Lower lobe of right lung (tissue), 2 donors: ENCODE data around the gene DCAF6. TPM values are rescaled to one million over a fixed set of nuclear protein-coding genes. Genes with fewer than 3 reads are reported as not detected.

ENCODE experiments used
- ATAC-seq, 2 donors: fragments of 200-7000 bp; cut with Tn5 transposase; one replicate each; pipeline ENCODE4 v1.9.1; 2020 to 2022; ENCODE audit warnings: mild to moderate bottlenecking in 2 of 2, moderate library complexity in 2 of 2
- DNase-seq: peaks from one replicate; pipeline ENCODE4 v3.0.0-alpha.2; 2020
- H3K27ac ChIP-seq: fragments of 200-600 bp; one replicate; pipeline ENCODE4 v1.8.0; 2022
- H3K27me3 ChIP-seq: fragments of 200-600 bp; one replicate; pipeline ENCODE4 v1.8.0; 2022; ENCODE audit warnings: low read depth
- H3K36me3 ChIP-seq: fragments of 200-600 bp; one replicate; pipeline ENCODE4 v1.8.0; 2022; ENCODE audit warnings: mild to moderate bottlenecking
- H3K4me1 ChIP-seq: fragments of 200-600 bp; one replicate; pipeline ENCODE4 v1.8.0; 2022
- H3K4me3 ChIP-seq: fragments of 200-600 bp; one replicate; pipeline ENCODE4 v1.8.0; 2022; ENCODE audit warnings: mild to moderate bottlenecking
- H3K9me3 ChIP-seq: fragments of 200-600 bp; one replicate; pipeline ENCODE4 v1.8.0; 2022
- intact Hi-C: fragments of 100-400 bp; cut with DNase I; formaldehyde crosslinking; loops from one replicate; pipeline ENCODE4 v1.11.0; 2022
- total RNA-seq: library from RNA; stranded (reverse); fragmentation: NEBNext Ultra II Directional; extraction: Animal tissue kit (Norgen Biotek cat#: 25700); gene quantifications from one replicate; pipeline ENCODE4 v1.2.1, GENCODE V29; 2021
- TF ChIP-seq, protein P1 (sequence below): fragments of 200-600 bp; IDR thresholded peaks from one replicate; pipeline ENCODE4 v1.8.0; 2022; ENCODE audit warnings: antibody characterized with exemption, mild to moderate bottlenecking
- donor health status: DM: no; HTN: yes; CAD: no; lungs with severe emphysema.

The DCAF6 gene
- total RNA-seq, 1 donor from 2014 or later = 50.6 TPM

DNA sequence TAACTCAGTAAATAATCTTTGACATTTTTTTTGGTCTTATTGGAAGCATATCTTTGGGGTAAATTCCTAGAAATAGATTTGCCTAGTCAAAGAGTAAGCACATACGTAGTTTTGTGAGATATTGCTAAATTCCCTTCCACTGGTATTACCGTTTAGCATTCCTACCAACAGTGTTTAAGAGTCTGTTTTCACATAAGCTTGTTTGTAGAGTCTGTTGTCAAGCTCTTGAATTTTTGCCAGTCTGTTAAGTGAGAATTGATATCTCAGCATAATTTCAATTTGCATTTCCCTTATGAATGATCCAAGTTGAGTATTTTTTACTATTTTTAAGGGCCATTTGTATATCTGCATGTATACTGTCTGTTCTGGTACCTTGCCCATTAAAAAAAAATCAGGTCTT is 37.3 kb downstream of the DCAF6 start:
- ATAC-seq (peak in 1 of 2 donors; percentile 44), DNase-seq (no peak)
- no peak overlapping the region for H3K4me3 ChIP-seq
- intact Hi-C loops = no loop called here
- TF ChIP-seq, protein P1, sequence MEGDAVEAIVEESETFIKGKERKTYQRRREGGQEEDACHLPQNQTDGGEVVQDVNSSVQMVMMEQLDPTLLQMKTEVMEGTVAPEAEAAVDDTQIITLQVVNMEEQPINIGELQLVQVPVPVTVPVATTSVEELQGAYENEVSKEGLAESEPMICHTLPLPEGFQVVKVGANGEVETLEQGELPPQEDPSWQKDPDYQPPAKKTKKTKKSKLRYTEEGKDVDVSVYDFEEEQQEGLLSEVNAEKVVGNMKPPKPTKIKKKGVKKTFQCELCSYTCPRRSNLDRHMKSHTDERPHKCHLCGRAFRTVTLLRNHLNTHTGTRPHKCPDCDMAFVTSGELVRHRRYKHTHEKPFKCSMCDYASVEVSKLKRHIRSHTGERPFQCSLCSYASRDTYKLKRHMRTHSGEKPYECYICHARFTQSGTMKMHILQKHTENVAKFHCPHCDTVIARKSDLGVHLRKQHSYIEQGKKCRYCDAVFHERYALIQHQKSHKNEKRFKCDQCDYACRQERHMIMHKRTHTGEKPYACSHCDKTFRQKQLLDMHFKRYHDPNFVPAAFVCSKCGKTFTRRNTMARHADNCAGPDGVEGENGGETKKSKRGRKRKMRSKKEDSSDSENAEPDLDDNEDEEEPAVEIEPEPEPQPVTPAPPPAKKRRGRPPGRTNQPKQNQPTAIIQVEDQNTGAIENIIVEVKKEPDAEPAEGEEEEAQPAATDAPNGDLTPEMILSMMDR = no peak
- H3K4me1 ChIP-seq = no peaks in the 10 kb centered on the region
- no peaks in the 10 kb centered on the region for H3K27me3 ChIP-seq
- H3K36me3 ChIP-seq = peaks cover 15% of the 10 kb centered on the region
- H3K9me3 ChIP-seq = no peaks in the 10 kb centered on the region
- no peak overlapping the region for H3K27ac ChIP-seq

DNA sequence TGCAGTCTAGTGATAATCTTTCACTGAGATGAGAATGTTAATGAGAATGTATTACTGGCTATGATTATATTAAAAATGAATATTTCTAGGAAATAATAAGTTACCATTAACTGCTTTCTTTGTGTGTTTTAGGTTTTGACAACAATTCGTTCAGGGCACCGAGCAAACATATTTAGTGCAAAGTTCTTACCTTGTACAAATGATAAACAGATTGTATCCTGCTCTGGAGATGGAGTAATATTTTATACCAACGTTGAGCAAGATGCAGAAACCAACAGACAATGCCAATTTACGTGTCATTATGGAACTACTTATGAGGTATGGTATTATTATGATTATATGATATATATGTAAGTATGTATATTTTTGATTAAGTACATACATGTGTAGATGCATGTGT is 38.2 kb downstream of the DCAF6 start:
- intact Hi-C loops = no loop called here
- DNase-seq = no peak
- H3K27ac ChIP-seq = no peak overlapping the region
- H3K27me3 ChIP-seq = no peaks in the 10 kb centered on the region
- H3K36me3 ChIP-seq = peaks cover 15% of the 10 kb centered on the region
- no peak overlapping the region for H3K4me3 ChIP-seq
- ATAC-seq = no peak
- no peaks in the 10 kb centered on the region for H3K4me1 ChIP-seq
- no peaks in the 10 kb centered on the region for H3K9me3 ChIP-seq
- TF ChIP-seq, protein P1 = no peak

DNA sequence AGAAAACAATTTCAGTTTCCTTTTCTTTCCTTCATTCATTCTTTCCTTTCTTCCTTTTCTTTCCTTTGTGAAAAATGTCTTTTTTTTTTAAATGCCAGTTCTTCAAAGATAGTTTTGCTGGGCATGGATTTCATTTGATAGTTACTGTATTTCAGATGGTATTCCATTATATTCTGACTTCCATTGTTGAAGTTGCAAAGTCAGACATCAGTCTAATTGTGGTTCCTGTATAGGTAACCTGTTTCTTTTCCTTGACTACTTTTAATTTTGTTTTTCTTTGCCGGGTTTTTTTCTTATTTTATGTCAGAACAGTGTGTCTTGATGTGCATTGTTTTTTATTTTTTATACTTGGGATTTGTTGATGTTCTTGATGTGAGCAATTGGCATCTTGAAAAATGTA is 40.8 kb downstream of the DCAF6 start:
- Histone ChIP-seq H3K4me1 (no peaks in the 10 kb centered on the region), H3K27ac (no peak overlapping the region), H3K9me3 (no peaks in the 10 kb centered on the region), H3K27me3 (no peaks in the 10 kb centered on the region), H3K36me3 (peaks cover 15% of the 10 kb centered on the region), H3K4me3 (no peak overlapping the region)
- TF ChIP-seq, protein P1 = no peak
- ATAC-seq (no peak), DNase-seq (no peak)
- intact Hi-C loops = no loop called here

DNA sequence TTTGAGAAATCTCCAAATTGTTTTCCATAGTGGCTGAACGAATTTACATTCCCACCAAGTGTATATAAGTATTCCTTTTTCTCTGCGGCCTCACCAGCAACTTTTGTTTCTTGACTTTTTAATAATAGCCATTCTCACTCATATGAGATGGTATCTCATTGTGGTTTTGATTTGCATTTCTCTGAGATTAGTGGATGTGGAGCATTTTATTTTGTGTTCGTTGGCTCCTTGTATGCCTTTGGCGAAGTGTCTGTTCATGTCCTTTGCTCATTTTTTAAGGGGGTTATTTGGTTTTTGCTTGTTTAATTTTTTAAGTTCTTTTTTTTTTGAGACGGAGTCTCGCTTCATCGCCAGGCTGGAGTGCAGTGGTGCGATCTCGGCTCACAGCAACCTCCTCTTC is 45.5 kb downstream of the DCAF6 start:
- no peaks in the 10 kb centered on the region for H3K36me3 ChIP-seq
- DNase-seq = no peak
- intact Hi-C loops = no loop called here
- TF ChIP-seq, protein P1 = no peak
- no peak for ATAC-seq
- H3K27ac ChIP-seq = no peak overlapping the region
- H3K9me3 ChIP-seq = no peaks in the 10 kb centered on the region
- peaks cover 5% of the 10 kb centered on the region for H3K4me1 ChIP-seq
- no peaks in the 10 kb centered on the region for H3K27me3 ChIP-seq
- no peak overlapping the region for H3K4me3 ChIP-seq

DNA sequence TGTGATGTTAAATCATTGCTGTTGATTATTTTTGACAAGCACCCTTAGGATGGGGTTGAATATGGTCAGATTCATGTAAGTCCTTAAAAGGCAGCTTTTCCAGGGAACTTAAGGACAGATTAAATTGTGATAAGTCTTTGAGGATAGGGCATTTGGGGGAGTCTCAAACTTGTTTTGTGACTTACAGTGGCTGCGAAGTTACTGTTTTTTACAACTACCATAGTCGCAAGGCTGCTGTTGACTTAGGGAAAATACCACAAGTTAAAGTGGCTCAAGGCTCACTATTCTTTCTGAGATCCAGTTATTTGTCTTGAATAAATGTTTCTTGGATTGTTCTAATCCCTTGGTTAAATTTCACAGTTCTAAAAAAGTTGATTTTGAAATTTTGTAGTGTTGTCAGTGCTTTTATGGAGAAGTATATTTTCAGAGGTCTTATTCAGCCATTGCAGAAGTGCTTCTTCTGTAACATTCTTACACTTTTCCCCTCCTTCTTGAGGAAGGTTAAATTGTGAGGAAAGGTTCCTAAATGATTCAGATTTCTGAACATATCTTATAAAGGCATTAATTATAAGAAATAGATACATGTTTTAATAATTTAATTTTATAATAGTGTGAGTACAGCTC is 47.4 kb downstream of the DCAF6 start:
- ATAC-seq (no peak), DNase-seq (no peak)
- Histone ChIP-seq H3K4me1 (peaks cover 5% of the 10 kb centered on the region), H3K36me3 (peaks cover 5% of the 10 kb centered on the region), H3K27ac (no peak overlapping the region), H3K9me3 (no peaks in the 10 kb centered on the region), H3K27me3 (no peaks in the 10 kb centered on the region), H3K4me3 (no peak overlapping the region)
- intact Hi-C loops = no loop called here
- TF ChIP-seq, protein P1 = no peak
